NCI-H748 treated with DMSO at 0.1 percent for 48 hours (cell line): ENCODE data around the gene SMIM36.
"Not testable (repeated sequence)": the region's sequence is repeated elsewhere in the genome, so short reads cannot be mapped to it uniquely, and the experiment has no call there.

Experiments
- DNase-seq: peaks from one replicate; lab custom pipeline; 2025; lab: John Stamatoyannopoulos, UW

The SMIM36 gene

GRCh38 chr17:55510986-55511721 is at the start of gene SMIM36:
TSS of gene SMIM36 (minus strand) at chr17:55511452.
- DNase-seq = no peak

- DNase-seq = no peak
These were observed 44.5 kb upstream of the SMIM36 start for GRCh38 chr17:55555772-55556171.

- no peak for DNase-seq
These were observed 37.9 kb upstream of the SMIM36 start for GRCh38 chr17:55549140-55549539.

- DNase-seq = no peak
These were observed 35.9 kb upstream of the SMIM36 start for GRCh38 chr17:55546991-55547664.

GRCh38 chr17:55546481-55546880 is 35.2 kb upstream of the SMIM36 start:
- DNase-seq = no peak

GRCh38 chr17:55545806-55546205 is 34.6 kb upstream of the SMIM36 start:
- no peak for DNase-seq

GRCh38 chr17:55543709-55544108 is 32.5 kb upstream of the SMIM36 start:
- no peak for DNase-seq

- no peak for DNase-seq
These were observed 29.3 kb upstream of the SMIM36 start for GRCh38 chr17:55540414-55541091.

- no peak for DNase-seq
These were observed 25.0 kb upstream of the SMIM36 start for GRCh38 chr17:55536205-55536604.

- no peak for DNase-seq
These were observed 22.4 kb upstream of the SMIM36 start for GRCh38 chr17:55533608-55534007.

GRCh38 chr17:55532670-55533069 is 21.4 kb upstream of the SMIM36 start:
- DNase-seq = no peak

GRCh38 chr17:55531053-55531728 is 19.9 kb upstream of the SMIM36 start:
- no peak for DNase-seq

GRCh38 chr17:55530064-55530463 is 18.8 kb upstream of the SMIM36 start:
- no peak for DNase-seq

GRCh38 chr17:55527540-55528118 is 16.4 kb upstream of the SMIM36 start:
- no peak for DNase-seq

GRCh38 chr17:55524440-55525220 is 13.4 kb upstream of the SMIM36 start:
- no peak for DNase-seq

- not testable (repeated sequence) for DNase-seq
These were observed 11.8 kb upstream of the SMIM36 start for GRCh38 chr17:55523032-55523431.

GRCh38 chr17:55521186-55521585 is 9.9 kb upstream of the SMIM36 start:
- no peak for DNase-seq

- no peak for DNase-seq
These were observed 9.2 kb upstream of the SMIM36 start for GRCh38 chr17:55520402-55520801.

GRCh38 chr17:55518510-55518909 is 7.3 kb upstream of the SMIM36 start:
- DNase-seq = no peak

- DNase-seq = peak; percentile 52
These were observed 2.8 kb upstream of the SMIM36 start for GRCh38 chr17:55513885-55514590.

- not testable (repeated sequence) for DNase-seq
These were observed 3.6 kb downstream of the SMIM36 start for GRCh38 chr17:55507669-55508068.
